Right lung (tissue), 5 donors: ENCODE results near the gene SIX1. TPM values are rescaled to one million over a fixed set of nuclear protein-coding genes. Genes with fewer than 3 reads are reported as not detected.
A peak's percentile ranks its signal among the peaks of the same experiment; 100 is the strongest.

Source experiments
- DNase-seq, 2 donors: peaks; one replicate each; pipeline ENCODE4 v3.0.0-alpha.2; 2013
- polyA plus RNA-seq, 5 donors: library from polyadenylated mRNA; unstranded; fragments of 120-200 nt; gene quantifications; one replicate each; pipeline versions ENCODE4 v1.2.1 to v1.2.3, GENCODE V29; 2013; ENCODE audit warnings: inconsistent platforms in 1 of 5, low replicate concordance in 1 of 5; ENCODE audit not compliant: insufficient read length in 5 of 5, insufficient read depth in 1 of 5

The SIX1 gene
- polyA plus RNA-seq, 5 donors, result 0.81 to 4.2 (median 0.99) TPM

DNA sequence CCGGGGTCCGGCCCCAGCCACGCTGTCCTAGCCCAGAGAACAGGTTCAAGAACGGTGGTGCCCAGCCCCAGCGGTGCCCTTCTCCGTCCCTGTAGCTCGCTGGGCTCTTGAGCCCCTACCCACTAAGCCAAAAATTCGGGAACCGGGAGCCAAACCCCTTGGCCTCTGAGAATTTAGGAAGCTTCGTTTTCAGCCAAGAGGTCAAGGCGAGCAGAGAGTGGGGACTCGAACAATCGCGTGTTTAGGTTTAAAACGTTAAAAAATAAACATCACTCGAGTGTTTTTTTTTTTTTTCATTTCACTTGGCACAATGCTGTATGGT is 6.2 kb downstream of the SIX1 start:
- DNase-seq, result no peak

DNA sequence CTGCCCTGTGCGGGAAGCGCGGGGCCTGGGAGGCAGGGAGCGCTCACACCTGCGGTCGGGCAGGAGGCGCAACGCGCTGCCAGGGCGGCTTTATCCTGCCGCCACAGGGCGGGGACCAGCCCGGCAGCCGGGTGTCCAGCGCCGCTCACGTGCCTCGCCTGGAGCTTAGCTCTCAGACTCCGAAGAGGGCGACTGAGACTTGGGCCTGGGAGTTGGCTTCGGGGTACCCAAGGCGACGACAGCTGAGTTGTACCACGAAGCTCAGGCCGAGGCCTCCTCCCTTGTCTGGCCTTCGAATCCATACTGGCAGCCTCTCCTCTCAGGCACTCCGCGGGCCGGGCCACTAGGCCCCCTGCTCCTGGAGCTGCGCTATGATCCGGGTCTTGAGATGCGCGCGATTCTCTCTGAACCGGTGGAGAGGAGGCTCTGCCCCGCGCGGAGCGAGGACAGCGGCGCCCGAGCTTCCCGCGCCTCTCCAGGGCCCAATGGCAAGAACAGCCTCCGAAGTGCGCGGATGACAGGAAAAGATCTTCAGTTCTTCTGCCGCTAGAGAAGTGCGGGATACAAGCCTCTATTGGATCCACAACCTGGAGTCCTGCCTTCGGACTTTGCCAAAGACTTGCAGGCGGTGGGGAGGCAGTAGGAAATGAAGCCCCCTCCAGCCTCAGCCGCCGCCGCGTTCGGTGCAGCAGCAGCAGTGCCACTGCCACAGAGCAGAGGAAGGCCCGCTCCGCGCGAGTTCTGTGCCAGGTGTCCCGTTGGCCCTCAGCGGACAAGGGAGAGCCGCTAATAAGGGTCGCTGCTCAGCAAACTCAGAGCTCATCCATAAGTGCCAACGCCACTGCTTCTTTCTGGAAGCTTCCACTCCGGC is 6.8 kb downstream of the SIX1 start:
- no peak for DNase-seq

DNA sequence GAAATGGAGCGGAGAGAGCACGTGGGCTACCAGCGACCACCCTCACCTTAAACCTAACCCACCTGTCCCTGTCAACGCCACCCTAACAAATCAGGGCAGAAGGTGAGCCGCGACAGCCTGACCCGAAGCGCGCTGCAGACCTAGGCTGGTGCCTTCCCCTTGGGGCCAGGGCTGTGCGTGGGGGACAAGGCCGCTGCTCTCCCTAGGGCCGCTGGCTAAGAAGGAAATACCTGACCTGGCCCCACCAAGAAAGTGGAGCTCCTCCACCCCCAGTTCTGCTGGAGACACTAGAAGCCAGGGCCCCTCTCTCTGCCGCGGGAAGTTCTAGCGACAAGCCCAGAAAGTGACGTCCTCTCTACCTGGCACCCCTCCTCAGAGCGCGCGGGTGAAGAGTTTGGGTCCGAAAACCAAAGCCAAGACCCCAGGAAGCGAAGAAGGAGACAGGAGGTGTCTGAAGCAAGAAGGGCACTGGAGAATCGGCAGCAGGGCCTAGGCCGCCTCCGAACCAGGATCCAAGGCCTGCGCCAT is 7.5 kb downstream of the SIX1 start:
- DNase-seq, result no peak

DNA sequence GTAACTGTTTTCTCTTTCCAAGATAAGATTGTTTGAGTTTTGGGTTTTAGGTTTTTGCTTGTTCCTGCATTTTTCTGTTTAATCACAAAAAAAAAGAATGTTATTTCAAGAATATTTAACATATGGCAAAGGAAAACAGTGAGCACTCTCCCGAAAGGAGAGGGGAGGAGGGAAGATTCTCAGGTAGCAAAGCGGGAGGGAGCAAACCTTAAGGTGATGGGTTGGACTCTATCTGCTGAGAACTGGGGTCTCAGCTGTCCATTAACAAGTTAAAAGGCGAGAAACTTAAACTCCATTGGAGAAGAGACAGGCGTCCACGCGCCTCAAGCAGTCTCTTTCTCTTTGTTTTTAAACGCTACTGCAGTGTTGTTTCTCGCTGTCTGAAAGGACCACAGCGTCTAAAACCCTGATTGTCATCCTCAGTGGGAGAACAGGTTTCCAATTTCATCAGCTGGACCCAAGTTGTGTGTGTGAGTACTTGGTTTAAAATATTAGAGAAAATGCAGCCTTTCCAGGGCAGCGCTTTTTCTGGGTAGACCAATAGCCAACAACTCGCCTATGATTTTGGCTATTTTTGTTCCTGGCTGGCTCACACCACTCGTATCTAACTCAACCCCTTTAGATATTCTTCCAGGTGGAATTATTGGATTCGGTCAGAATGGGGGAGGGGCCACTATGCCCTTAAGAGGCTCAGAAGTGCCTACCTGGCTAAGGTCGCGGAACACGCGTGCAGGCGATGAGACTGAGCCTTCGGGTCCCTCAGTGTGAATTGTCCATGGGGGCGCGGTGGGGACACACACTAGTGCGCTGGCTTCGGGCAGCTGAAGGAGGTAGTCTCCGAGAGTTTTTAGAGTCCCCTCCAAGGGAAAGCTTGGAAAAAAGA is 8.2 kb downstream of the SIX1 start:
- DNase-seq, result no peak

DNA sequence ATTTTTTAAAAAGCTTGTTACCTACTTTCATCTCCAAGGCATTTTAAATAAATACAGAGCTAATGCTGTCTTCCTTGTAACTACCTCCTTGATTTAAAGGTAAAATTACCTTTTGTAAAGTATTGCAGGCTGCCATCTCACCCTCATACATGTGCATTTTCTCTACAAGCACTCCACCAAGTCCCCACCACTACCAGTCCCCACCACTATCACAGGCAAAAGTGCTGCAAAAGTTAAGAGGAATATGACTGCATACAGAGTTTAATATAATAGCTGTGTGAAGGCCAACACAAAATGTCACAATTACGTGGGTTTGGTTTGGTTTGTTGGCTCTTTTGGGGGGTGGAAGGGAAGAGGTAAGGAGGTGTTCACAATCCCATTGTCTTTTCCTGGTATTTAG is 9.6 kb downstream of the SIX1 start:
- no peak for DNase-seq

DNA sequence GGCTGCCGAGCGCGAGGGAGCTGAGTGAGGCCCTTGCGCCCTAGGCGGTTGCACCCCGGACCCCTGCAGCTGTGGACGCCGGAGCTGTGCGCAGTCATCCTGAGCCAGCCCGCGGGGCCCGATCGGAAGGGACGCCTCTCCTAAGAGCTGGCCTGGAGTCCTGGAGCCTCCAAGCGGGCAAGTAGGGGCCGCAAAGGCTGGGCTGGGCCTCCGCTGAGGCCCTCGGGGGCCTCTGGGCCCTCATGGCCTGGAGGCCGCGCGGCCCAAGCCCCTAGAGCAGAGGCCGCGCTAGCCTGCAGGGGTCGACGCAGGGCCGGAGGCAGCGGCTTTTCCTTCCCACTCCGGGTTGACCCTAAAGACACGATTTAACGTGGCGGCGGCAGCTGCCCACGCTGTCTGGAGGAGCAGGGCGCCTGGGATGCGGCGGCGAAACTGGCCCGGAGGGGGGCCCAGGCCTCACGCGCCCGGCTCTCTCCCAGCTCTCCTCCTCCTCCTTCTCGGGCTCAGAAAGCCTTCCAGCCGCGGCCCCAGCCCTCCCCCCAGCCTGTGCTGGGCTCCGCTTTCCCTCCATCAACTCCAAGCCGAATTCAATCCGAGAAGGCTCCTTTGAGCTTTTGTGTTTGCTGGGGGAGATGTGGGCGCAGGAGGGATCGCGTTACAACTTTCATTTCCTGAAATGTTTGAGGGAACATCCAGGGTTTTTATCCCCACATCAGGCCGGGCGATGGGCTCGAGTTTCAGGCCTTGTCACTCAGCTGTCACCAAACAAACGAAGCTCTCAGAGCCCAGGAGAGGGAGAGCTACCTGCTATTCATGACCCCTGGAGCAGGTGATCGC is 11.6 kb downstream of the SIX1 start:
- DNase-seq, result no peak

DNA sequence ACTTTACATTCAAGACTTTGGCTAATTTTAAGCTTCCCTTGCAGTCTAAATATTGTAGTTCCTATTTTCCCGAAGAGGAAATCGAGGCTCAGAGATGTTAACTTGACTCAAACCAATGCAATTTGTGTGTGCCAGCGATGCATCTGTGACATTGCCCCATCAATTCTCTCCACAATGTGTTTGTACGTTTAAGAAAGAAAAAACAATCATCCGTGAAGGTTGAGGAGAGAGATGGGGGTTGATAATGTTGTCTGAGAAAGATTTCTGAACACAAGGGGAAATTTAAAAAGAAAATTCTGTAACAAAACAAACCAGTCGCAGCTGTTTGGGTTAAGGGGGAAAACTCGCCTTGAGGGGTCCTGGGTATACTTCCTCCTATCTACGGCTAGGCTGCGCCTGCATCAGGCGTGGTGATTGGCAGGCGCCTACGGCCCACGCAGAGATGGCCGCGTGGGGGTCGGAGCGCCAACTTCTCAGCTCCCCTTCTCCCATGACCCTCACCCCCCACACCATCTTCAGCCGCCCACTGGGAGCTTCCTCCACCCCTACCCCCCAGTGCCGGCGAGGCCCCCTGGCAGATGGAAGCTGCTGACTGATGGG is 12.3 kb downstream of the SIX1 start:
- no peak for DNase-seq

DNA sequence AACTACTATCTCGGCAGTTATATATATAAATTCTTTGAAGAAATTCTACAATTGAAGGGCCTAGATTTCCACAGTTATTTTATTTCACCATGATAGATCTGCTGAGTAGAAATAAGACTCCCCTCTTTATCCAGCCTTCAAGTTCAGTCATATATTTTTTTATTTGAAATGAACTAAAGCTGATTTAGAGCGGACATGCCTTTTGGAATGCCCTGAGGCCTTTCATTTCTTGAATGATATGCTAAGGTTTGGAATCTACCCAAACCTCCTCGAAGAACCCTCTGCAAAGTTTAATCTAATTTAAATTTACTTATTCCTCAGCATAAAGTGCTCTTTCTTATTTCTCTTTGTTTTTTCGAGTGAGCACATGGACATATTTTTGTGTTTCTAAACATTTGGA is 15.1 kb downstream of the SIX1 start:
- no peak for DNase-seq

DNA sequence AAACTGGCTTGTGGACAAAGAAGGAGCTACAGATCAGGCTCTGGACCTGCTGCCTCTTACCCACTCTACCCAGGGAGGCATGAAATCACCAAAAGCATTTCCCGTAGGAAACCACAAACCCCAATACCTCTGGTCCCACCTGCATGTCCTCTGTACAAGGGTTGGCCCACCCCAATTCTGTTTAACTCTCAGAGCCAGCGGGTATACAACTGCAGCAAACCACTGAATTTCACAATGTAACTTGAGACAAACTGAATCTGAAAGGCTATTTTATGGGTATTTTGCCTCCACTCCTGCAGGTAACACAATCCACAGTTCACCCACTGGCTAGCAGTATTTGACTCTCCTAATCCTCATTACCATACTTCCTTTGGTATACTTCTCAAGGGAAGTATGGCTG is 16.5 kb downstream of the SIX1 start:
- no peak for DNase-seq

DNA sequence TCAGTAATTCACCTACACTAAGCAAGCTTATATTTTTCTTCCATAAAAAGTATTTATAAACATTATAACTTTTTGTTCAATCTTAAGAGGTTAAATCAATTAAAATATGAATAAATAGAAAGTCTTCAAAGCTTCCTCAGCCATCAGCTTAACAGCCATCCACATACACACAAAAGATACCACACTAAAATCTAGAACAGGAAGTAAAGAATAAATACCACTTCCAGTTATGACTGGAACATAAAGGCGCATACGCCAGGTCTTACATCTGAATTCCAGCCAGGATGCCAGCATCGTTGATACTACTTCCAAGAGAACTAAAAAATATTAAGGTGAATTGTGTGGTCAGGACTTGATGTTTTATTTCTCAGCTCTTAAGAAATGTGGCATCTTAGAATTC is 17.0 kb downstream of the SIX1 start:
- no peak for DNase-seq

DNA sequence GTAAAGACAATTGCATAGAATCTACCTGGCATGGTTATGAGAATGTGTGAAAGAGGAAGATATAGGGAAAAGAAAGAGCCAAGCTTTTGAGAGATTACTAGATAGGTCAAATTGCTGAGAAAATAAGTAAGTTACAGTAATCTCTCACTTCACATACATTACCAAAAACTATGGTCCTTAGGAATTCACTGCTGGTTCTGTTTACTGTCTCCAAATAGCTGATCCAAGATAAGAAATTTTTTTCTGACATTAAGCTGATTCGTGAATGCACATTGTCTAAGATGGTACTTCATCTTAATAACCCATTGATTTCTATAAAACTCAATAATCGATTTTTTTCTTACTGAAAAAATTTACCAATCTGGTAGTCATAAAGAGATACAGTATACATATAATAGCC is 17.4 kb downstream of the SIX1 start:
- no peak for DNase-seq

DNA sequence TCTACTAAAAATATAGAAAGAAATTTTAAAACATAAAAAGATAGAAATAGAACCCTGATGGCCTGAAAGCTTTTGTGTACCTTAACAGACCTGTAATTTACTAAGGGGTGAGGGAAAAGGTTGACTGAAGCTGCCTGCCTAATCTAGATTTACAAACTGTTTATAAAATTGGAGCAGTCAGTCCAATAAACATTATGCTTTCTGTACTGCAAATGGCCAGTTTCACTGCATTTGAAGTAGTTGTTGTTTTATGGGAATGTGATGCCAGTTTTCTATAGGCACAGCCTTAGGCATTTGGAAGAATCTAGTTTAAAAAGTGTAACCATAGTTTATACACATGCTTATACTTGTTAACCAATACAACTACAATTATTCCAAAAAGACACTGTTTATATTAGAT is 19.1 kb downstream of the SIX1 start:
- DNase-seq, result no peak

DNA sequence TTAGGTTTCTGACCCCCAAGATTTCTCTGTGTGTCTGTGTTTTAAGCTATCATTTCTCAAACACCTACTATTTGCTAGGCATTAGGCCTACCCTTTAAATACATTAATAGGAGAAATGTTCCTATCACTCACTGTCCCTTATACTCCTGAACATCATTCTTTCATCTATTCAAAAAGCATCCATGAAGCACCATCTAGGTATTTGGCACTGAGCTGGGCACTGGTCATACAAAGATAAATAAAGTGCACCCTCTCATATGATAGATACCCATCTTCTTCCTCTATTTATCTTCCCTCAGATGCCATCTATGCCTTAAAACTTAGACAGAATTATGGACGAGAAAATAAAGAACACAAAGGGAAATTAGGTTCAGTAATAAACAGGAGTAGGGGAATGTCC is 20.4 kb downstream of the SIX1 start:
- no peak for DNase-seq

DNA sequence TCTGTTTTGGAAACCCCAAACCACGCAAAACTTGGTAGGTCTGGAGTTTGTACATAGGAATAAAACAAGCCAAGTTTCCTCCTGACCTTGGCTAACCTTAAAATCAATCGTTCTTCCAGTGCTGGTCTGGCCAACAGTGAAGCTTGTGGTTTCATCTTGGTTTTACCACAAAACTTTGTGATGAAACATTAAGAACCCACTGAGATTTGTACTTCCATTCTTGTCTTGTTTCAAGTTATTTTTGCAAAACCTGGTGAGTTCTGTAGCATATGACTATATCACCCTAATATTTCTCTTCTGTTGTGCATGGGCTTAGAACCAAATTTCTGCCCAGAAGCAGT is 26.4 kb downstream of the SIX1 start:
- no peak for DNase-seq

DNA sequence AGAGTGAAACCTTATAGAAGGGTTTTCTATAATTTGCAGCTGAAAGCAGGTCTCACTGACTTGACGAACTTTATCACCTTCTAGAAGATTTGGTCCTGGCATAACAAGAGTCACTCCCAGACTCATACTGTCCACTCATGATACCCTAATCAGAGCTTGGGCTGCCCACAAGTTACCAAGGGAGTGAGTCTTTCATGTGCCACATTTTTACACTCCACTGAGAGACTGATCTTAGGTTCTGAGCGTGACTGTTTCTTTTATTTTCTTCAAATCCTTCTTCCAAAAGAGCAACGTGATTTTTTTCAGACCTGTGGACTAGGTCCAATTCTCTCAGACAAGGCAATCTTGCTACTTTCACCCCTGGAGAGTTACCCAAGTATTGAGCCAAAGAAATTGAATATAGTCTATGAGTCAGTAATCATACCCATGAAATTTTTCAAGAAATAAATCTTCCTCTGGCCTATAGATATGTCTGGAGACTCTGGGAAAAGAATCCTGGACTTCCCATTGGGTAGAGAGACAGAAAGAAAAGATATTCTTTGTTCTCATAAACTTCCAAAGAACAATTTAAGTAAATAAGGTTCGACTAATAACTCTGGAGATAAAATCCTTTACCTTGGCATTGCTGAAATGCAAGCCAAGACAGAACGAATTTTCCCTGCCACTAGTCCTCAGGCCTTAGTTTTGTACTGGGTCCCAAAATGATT is 26.9 kb downstream of the SIX1 start:
- no peak for DNase-seq

DNA sequence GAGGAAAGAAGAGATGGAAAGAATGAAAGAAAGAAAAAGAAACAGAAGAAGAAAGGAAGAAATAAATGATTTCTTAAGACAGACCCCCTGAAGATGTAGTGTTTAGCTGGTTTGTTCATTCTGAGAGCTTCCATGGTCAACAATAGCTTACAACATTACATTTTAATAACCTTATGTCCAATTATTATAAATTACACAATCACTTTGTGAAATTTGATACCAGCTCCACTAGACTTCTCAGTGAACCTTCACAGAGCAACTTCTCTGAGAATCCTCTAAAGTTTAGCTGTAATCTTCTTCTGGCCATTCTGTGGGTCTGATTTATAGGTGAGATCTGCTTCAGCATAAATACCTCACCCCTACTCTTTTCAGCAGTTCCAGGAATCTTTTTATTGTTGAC is 27.9 kb downstream of the SIX1 start:
- no peak for DNase-seq

DNA sequence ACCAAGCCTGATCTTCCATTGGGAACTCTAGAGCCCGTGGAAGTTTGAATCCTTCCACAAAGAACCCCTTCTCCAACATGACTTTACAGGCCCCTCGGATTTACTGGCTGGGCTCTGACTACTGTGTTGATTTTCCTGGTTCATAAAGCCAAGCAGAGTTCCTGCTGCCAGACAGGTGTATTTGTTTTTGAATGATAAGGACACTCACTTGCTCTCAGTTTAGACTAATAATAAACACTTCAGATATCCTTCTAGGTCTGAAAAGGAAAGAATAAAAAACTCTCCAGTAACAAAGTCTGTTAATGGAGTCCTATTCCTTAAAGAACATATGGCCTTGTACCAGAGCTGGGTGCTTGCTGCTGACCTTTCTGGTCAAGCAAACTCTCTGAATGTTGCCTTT is 31.0 kb downstream of the SIX1 start:
- DNase-seq, result peak in 1 of 2 donors; percentile 32

DNA sequence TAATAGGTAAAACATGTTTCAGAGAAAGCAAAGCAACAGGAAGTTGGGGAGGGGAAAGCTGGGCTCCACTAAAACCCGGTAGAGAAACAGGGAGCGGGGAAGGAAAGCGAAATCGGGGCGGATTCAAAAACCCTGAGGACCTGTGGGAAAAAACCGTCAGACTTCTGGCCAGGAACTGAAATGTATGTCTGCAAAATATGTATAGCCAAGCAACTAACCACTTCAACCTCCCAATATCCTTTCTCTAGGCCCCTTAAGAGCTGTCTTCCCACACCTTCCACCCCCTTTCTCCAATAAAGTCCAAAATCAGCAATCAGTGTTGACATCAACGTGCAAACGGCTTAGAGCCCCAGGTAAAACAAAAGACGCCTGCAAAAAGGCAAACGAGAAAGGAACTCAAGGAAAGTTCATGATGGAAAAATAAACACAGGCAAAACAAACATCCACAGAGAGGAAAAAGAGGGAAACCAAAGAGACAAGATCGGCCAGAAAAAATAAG is 32.8 kb downstream of the SIX1 start:
- DNase-seq, result no peak

DNA sequence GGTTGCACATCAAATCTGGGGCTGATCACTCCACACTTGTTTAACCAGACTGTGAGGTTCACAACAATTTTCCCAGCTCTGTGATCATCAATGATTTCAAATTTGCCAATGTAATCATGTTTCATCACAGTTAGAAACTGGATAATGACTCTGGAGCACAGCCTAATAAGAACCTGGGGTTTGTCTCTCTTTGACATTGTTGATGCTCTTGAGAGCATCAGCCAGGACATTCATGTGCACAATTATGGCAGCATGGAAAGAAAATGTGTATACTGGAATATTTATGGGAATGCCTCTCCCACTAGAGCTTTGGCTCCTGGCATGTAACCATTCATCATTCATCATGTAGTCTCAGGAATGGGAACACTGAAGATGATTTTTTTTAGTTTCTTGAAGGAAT is 47.0 kb downstream of the SIX1 start:
- DNase-seq, result no peak

DNA sequence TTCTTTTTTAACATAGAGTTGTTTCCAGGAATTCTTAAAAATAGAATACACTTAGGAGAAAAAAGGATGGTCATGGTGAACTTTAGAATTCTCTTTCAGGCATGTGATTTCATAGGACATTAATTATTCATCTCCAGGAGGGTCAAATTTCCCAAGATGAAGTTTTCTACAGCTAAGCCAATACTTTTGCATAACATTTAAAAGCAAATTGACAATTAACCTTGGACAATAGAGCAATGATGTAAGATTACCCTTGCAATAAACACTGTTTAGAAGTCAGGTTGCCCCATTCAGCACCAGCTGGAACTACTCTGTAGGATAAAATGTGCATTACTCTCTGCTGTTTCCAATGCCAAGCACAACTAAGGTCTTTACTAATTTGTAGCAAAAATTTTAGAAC is 49.5 kb downstream of the SIX1 start:
- DNase-seq, result no peak

DNA sequence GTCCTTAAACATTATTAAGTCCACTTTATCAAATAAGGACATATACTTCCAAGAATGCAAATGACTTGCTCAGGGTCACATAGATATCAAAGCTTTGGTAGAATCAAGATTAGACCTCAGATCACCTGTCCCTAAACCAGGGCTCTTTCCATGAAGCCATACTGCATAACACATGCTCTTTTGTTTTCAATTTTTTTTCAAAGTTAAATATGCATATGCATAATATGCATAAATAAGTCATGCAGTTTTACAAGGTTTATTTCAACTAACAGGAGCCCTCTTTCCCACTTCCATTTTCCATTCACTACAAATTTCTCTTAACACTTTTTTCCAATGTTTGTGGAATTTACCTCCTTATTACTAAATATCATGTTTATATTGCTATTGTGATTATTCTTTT is 53.1 kb downstream of the SIX1 start:
- DNase-seq, result no peak
